Gastroesophageal sphincter (tissue), 4 donors: ENCODE measurements around the gene CDH1. TPM values are rescaled to one million over a fixed set of nuclear protein-coding genes. Genes with fewer than 3 reads are reported as not detected.

ENCODE experiments used
- ATAC-seq: fragments of 150-250 bp; one replicate; pipeline ENCODE4 v1.9.1; 2016; ENCODE audit warnings: mild to moderate bottlenecking, moderate library complexity
- H3K27ac ChIP-seq, 4 donors: fragments of 200-600 bp; sonication (generic) in 3 of 4; 1 replicate in 3 of 4; 2 replicates in 1 of 4; pipeline ENCODE4 v1.5.1; 2016 to 2019
- H3K27me3 ChIP-seq: fragments of 200-600 bp; sonication (generic); one replicate; pipeline ENCODE4 v1.5.1; 2019
- H3K36me3 ChIP-seq, 2 donors: fragments of 200-600 bp; sonication (generic); one replicate each; pipeline ENCODE4 v1.5.1; 2019; ENCODE audit warnings: control low read depth in 1 of 2
- H3K4me1 ChIP-seq, 3 donors: fragments of 200-600 bp; sonication (generic); 1 replicate in 2 of 3; 2 replicates in 1 of 3; pipeline ENCODE4 v1.5.1; 2016 to 2019; ENCODE audit warnings: control low read depth in 2 of 3
- H3K4me3 ChIP-seq, 2 donors: fragments of 200-600 bp; sonication (generic); one replicate each; pipeline ENCODE4 v1.5.1; 2019; ENCODE audit warnings: mild to moderate bottlenecking in 1 of 2, moderate library complexity in 1 of 2
- H3K9me3 ChIP-seq, 3 donors: fragments of 200-600 bp; sonication (generic); one replicate each; pipeline ENCODE4 v1.5.1; 2017 to 2019; ENCODE audit warnings: control low read depth in 2 of 3
- CTCF ChIP-seq, 4 experiments: fragments of 200-600 bp in 2 of 4; fragments of 450-650 bp in 2 of 4; sonication (generic) in 1 of 4; IDR thresholded peaks; one replicate each; pipeline ENCODE4 v1.5.1; 2017 to 2019; ENCODE audit warnings: antibody characterized with exemption in 4 of 4, mild to moderate bottlenecking in 2 of 4, moderate library complexity in 2 of 4
- EP300 ChIP-seq: sonication (generic); formaldehyde crosslinking; IDR thresholded peaks from one replicate; pipeline ENCODE4 v1.6.1; 2017; ENCODE audit warnings: antibody characterized with exemption, mild to moderate bottlenecking
- POLR2A ChIP-seq, 2 donors: fragments of 450-650 bp; IDR thresholded peaks; one replicate each; pipeline ENCODE4 v1.6.1; 2017; ENCODE audit warnings: antibody characterized with exemption in 2 of 2, mild to moderate bottlenecking in 2 of 2, moderate library complexity in 1 of 2
- POLR2AphosphoS5 ChIP-seq: sonication (generic); formaldehyde crosslinking; IDR thresholded peaks from one replicate; pipeline ENCODE4 v1.6.1; 2017; ENCODE audit warnings: antibody characterized with exemption
- WGBS, 2 donors: methylation state at CpG; one replicate each; pipeline ENCODE4 v1.1.5; 2018; ENCODE audit warnings: low coverage in 1 of 2; 5-methylcytosine and 5-hydroxymethylcytosine counted together
- total RNA-seq, 4 donors: library from RNA; depleted of rRNA; stranded (reverse); fragments of >200 nt; gene quantifications; one replicate each; pipeline ENCODE4 v1.1.0, GENCODE V29; 2016

CDH1 gene
- total RNA-seq, 4 donors from 2014 or later: 0.13 to 12.0 (median 1.2) TPM

- Histone ChIP-seq H3K4me3 (no peak overlapping the region), H3K36me3 (no peaks in the 10 kb centered on the region), H3K27ac (no peak overlapping the region), H3K27me3 (no peaks in the 10 kb centered on the region), H3K4me1 (peaks cover 0 to 6% (median 0%) of the 10 kb centered on the region in 3 donors), H3K9me3 (no peaks in the 10 kb centered on the region)
- ATAC-seq: no peak
- TF ChIP-seq POLR2A (IDR thresholded peaks at IDR 0.05) (no peak), CTCF (IDR thresholded peaks at IDR 0.05) (peak; percentile 27 to 61 (median 54))
- WGBS, 2 donors: 5 to 8% methylated on average over 3 to 5 of the region's 5 CpGs
Observed at GRCh38 chr16:68800257-68800875, 63.3 kb downstream of the CDH1 start.

GRCh38 chr16:68802190-68802589 is 65.1 kb downstream of the CDH1 start:
- WGBS, 2 donors: 81 to 90% methylated on average over 2 to 7 of the region's 7 CpGs
- no peak for ATAC-seq
- peaks cover 0 to 6% (median 0%) of the 10 kb centered on the region in 3 donors for H3K4me1 ChIP-seq
- H3K27ac ChIP-seq: no peak overlapping the region
- H3K27me3 ChIP-seq: no peaks in the 10 kb centered on the region
- no peaks in the 10 kb centered on the region for H3K9me3 ChIP-seq
- H3K4me3 ChIP-seq: no peak overlapping the region
- TF ChIP-seq POLR2A (IDR thresholded peaks at IDR 0.05): no peak
- no peak for TF ChIP-seq POLR2AphosphoS5
- TF ChIP-seq EP300: no peak
- TF ChIP-seq CTCF (IDR thresholded peaks at IDR 0.05): no peak
- H3K36me3 ChIP-seq: no peaks in the 10 kb centered on the region

GRCh38 chr16:68806422-68806821 is 69.3 kb downstream of the CDH1 start:
- Histone ChIP-seq H3K36me3 (no peaks in the 10 kb centered on the region), H3K4me1 (no peaks in the 10 kb centered on the region), H3K27ac (no peak overlapping the region), H3K4me3 (no peak overlapping the region), H3K9me3 (no peaks in the 10 kb centered on the region), H3K27me3 (no peaks in the 10 kb centered on the region)
- no peak for TF ChIP-seq EP300
- TF ChIP-seq POLR2AphosphoS5: no peak
- no peak for TF ChIP-seq POLR2A (IDR thresholded peaks at IDR 0.05)
- TF ChIP-seq CTCF (IDR thresholded peaks at IDR 0.05): no peak
- WGBS, 2 donors: 100% methylated on average over 1 to 2 of the region's 2 CpGs
- no peak for ATAC-seq

- Histone ChIP-seq H3K4me3 (no peak overlapping the region), H3K27me3 (no peaks in the 10 kb centered on the region), H3K36me3 (no peaks in the 10 kb centered on the region), H3K4me1 (no peaks in the 10 kb centered on the region), H3K27ac (no peak overlapping the region), H3K9me3 (no peaks in the 10 kb centered on the region)
- 80 to 86% methylated on average over 1 of the region's 1 CpG for WGBS, 2 donors
- no peak for TF ChIP-seq CTCF (IDR thresholded peaks at IDR 0.05)
- no peak for TF ChIP-seq EP300
- TF ChIP-seq POLR2AphosphoS5: no peak
- no peak for TF ChIP-seq POLR2A (IDR thresholded peaks at IDR 0.05)
- ATAC-seq: no peak
Observed at GRCh38 chr16:68806981-68807380, 69.9 kb downstream of the CDH1 start.

GRCh38 chr16:68814516-68814915 is 77.4 kb downstream of the CDH1 start:
- no peaks in the 10 kb centered on the region for H3K27me3 ChIP-seq
- TF ChIP-seq POLR2AphosphoS5 (no peak), EP300 (no peak), POLR2A (IDR thresholded peaks at IDR 0.05) (no peak), CTCF (IDR thresholded peaks at IDR 0.05) (no peak)
- WGBS, 2 donors: 43 to 63% methylated on average over 2 to 3 of the region's 3 CpGs
- H3K36me3 ChIP-seq: no peaks in the 10 kb centered on the region
- H3K27ac ChIP-seq: no peak overlapping the region
- ATAC-seq: no peak
- H3K4me3 ChIP-seq: no peak overlapping the region
- no peaks in the 10 kb centered on the region for H3K9me3 ChIP-seq
- no peaks in the 10 kb centered on the region for H3K4me1 ChIP-seq
